Activated naive CD4-positive, alpha-beta T cell treated with anti-CD3 and anti-CD28 coated beads, Interleukin-2, amount 10 ng/mL, durations not matched to agents 7 days and 5 days (primary cell): ENCODE results near the gene COPS2.
"Not testable (repeated sequence)": the region's sequence is repeated elsewhere in the genome, so short reads cannot be mapped to it uniquely, and the experiment has no call there.

ENCODE experiments used
- CTCF ChIA-PET: fragments of 350-600 bp; sonication (Branson Sonifier 250); formaldehyde crosslinking; loops from one replicate; lab custom pipeline; 2021; ENCODE audit warnings: antibody characterized with exemption; lab: Charles Lee
- DNase-seq: peaks from one replicate; pipeline ENCODE4 v3.0.0-alpha.2; 2020
- H3K27ac Mint-ChIP-seq: one replicate; pipeline ENCODE4 v1.8.0; 2021; ENCODE audit warnings: mild to moderate bottlenecking, moderate library complexity, mixed read lengths
- H3K27me3 Mint-ChIP-seq: one replicate; pipeline ENCODE4 v1.8.0; 2021; ENCODE audit warnings: mild to moderate bottlenecking, mixed read lengths
- H3K36me3 Mint-ChIP-seq: one replicate; pipeline ENCODE4 v1.8.0; 2021; ENCODE audit warnings: mixed read lengths
- H3K4me1 Mint-ChIP-seq: one replicate; pipeline ENCODE4 v1.8.0; 2021; ENCODE audit warnings: mixed read lengths
- H3K4me3 Mint-ChIP-seq: one replicate; pipeline ENCODE4 v1.8.0; 2021; ENCODE audit warnings: mild to moderate bottlenecking, moderate library complexity, mixed read lengths
- H3K9me3 Mint-ChIP-seq: one replicate; pipeline ENCODE4 v1.8.0; 2021; ENCODE audit warnings: mixed read lengths

COPS2 gene

GRCh38 chr15:49175582-49176397 lies 20.4 kb upstream of the COPS2 start:
- H3K4me1 Mint-ChIP-seq, result peaks cover 30% of the 10 kb centered on the region
- H3K27ac Mint-ChIP-seq, H3K27me3 Mint-ChIP-seq, H3K4me3 Mint-ChIP-seq, DNase-seq, H3K9me3 Mint-ChIP-seq: not testable (repeated sequence)
- peaks cover 13% of the 10 kb centered on the region for H3K36me3 Mint-ChIP-seq
- CTCF ChIA-PET, result interaction anchor here (0.9 kb wide), 1 partner anchor 11 kb away, joined by 3 read pairs; no protein-coding TSS in a partner anchor

GRCh38 chr15:49174902-49175301 lies 19.5 kb upstream of the COPS2 start:
- H3K27me3 Mint-ChIP-seq, result no peaks in the 10 kb centered on the region
- H3K9me3 Mint-ChIP-seq, result no peaks in the 10 kb centered on the region
- H3K27ac Mint-ChIP-seq, result no peak overlapping the region

DNA sequence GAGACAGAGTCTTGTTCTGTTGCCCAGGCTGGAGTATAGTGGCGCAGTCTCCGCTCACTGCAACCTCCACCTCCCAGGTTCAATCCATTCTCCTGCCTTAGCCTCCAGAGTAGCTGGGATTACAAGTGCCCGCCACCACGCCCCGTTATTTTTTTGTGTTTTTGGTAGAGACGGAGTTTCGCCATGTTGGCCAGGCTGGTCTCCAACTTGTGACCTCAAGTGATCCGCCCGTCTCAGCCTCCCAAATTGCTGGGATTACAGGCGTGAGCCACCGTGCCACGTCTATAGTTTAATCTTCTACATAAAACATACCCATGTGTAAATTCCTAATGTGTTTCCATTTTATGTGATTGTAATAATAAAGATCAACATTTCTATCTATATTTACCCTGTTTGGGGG lies 16.4 kb upstream of the COPS2 start:
- DNase-seq, result no peak
- Mint-ChIP-seq H3K4me1 (peaks cover 45% of the 10 kb centered on the region), H3K9me3 (no peaks in the 10 kb centered on the region), H3K36me3 (peaks cover 8% of the 10 kb centered on the region), H3K27ac (no peak overlapping the region), H3K4me3 (peak overlapping the region; percentile 93), H3K27me3 (no peaks in the 10 kb centered on the region)
- CTCF ChIA-PET, result no interaction called here

More at GRCh38 chr15:49174902-49175301, 19.5 kb upstream of the COPS2 start:
- peaks cover 13% of the 10 kb centered on the region for H3K36me3 Mint-ChIP-seq
- H3K4me1 Mint-ChIP-seq, result peaks cover 38% of the 10 kb centered on the region
- no peak overlapping the region for H3K4me3 Mint-ChIP-seq
- no peak for DNase-seq
- CTCF ChIA-PET, result interaction anchor here (0.9 kb wide), 1 partner anchor 10 kb away, joined by 3 read pairs; no protein-coding TSS in a partner anchor

DNA sequence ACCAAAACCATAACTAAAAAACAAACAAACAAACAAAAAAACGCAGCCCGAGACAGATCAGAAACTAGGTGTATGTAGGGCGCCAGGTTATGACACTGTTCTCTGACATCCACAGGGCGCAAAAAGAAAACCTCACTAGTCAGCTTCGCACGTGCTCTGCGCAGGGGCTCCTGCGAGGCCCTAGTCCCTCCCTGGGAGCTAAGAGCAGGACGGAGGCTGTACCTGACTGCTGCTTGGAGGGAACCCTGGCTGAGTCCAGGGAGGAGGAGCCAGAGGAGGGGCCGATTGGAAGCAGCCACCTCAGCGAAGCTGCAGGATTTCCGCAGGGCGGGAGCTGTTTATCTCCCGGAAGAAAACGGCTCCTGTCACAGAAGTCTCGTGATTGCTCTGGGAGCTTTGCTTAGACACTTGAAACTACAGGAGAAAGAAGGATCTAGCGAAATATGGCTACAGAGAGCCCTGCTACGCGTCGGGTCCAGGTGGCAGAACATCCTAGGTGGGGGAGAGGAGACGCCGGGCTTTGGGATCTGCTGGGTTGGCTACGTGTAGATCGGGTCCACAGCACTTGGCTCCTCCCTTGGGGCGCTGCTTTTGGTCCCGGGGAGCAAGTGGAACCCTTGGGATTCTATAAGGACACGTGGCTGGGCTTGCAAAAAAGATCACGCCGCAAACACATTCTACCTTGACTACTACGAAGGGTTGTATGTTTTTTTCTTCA lies 14.6 kb upstream of the COPS2 start, which contains the start of gene GALK2:
Gene GALK2 (plus strand): TSS at position 368 of the 718 bp plus-strand sequence. CDS start 76 bp downstream, at position 444.
- no peaks in the 10 kb centered on the region for H3K27me3 Mint-ChIP-seq
- peak; percentile 91 for DNase-seq
- no peaks in the 10 kb centered on the region for H3K9me3 Mint-ChIP-seq
- peak within 1 kb of the TSS; percentile 94 for H3K27ac Mint-ChIP-seq
- peaks cover 8% of the 10 kb centered on the region for H3K36me3 Mint-ChIP-seq
- CTCF ChIA-PET, result interaction anchor here (1.1 to 1.2 kb wide), 2 partner anchors 15 to 24 kb away, joined by 4 to 5 read pairs; partner anchors contain the start of gene COPS2
- peaks cover 40% of the 10 kb centered on the region for H3K4me1 Mint-ChIP-seq
- peak within 1 kb of the TSS; percentile 93 for H3K4me3 Mint-ChIP-seq

DNA sequence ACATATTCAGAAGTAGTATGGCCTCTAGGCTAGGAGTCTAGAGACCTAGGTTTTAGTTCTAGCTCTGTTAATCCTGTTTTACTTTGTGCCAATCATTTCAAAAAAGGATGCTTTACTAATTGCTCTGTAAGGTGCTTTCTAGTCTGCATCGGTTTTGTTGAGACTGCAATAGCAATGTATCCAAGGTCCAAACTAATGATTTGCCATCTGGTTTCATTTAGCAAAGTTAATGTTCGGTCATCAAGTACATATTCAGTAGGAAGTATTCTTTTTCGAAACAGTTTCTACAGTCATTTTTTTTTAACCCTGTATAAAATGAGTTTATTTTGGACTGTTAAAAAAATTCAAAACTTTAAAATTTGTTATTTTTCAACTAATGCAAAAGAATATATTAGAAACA lies 12.6 kb upstream of the COPS2 start:
- Mint-ChIP-seq H3K9me3 (no peaks in the 10 kb centered on the region), H3K4me3 (no peak overlapping the region), H3K27me3 (no peaks in the 10 kb centered on the region), H3K4me1 (peaks cover 33% of the 10 kb centered on the region), H3K27ac (no peak overlapping the region), H3K36me3 (peaks cover 6% of the 10 kb centered on the region)
- CTCF ChIA-PET, result no interaction called here
- no peak for DNase-seq

DNA sequence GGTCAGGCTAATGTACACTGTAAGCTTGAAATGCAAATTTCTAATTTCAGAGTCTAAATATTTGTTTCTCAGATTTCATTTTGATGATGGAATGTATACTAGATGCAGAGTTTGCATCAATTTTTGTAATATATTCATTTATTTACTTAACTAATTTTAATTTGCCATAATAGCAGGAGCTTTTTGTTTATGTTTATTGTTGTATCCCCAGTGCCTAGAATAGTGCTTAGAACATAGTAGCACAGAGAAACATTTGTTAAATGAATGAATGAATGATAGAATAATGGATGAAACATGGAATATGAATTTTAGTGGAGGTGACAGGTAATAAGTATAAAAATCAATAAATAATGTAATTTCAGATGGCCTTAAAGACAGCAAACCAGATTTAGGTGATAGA lies 9.5 kb upstream of the COPS2 start:
- H3K27me3 Mint-ChIP-seq, result no peaks in the 10 kb centered on the region
- CTCF ChIA-PET, result interaction anchor here (1.0 kb wide), 1 partner anchor 10 kb away, joined by 3 read pairs; no protein-coding TSS in a partner anchor
- peaks cover 7% of the 10 kb centered on the region for H3K4me1 Mint-ChIP-seq
- no peak for DNase-seq
- no peaks in the 10 kb centered on the region for H3K9me3 Mint-ChIP-seq
- H3K4me3 Mint-ChIP-seq, result no peak overlapping the region
- no peak overlapping the region for H3K27ac Mint-ChIP-seq
- peaks cover 2% of the 10 kb centered on the region for H3K36me3 Mint-ChIP-seq

- Mint-ChIP-seq H3K36me3 (peaks cover 2% of the 10 kb centered on the region), H3K27me3 (no peaks in the 10 kb centered on the region), H3K4me1 (no peaks in the 10 kb centered on the region), H3K27ac (no peak overlapping the region), H3K9me3 (no peaks in the 10 kb centered on the region), H3K4me3 (no peak overlapping the region)
- DNase-seq, result no peak
- CTCF ChIA-PET, result no interaction called here
Measured at GRCh38 chr15:49163678-49164077, 8.3 kb upstream of the COPS2 start.

DNA sequence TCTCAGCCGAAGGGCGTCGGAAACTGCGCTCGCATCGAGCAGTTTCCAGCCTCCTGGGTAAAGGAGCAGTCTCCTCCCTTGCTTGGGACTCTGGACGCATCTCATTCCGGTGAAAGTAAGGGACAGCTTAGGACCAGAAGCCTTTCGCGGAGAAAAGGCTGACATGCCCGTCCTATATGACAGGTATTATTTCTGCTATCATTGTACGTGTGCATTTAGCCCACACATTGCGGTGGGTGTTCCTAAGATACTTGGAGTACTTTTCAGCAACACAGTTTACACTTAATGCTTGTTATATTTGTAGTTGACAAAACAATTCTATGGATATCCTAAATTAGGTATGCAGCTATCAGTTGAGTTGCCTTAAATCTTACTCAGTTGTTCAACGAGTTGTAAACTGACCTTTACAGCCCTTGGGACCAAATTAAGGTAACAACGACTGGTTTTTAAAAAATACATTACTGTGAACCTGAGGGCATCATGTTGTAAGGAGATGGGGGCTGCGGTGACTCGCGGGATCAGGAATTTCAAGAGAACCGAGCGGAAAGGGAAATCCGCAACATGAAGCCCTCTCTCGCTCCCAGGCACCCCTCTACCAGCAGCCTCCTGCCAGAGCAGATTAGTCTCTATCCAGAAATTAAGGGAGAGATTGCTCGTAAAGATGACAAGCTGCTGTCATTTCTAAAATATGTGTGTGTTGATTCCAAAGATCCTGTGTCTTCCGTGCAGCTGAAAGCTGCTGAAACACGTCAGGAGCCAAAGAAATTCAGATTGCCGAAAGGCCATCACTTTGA lies 632 bp upstream of the COPS2 start:
- Mint-ChIP-seq H3K4me3 (peak overlapping the region; percentile 100), H3K9me3 (no peaks in the 10 kb centered on the region), H3K27me3 (no peaks in the 10 kb centered on the region), H3K27ac (peak overlapping the region; percentile 99), H3K36me3 (peaks cover 4% of the 10 kb centered on the region), H3K4me1 (peaks cover 48% of the 10 kb centered on the region)
- DNase-seq, result no peak
- CTCF ChIA-PET, result interaction anchor here (0.5 to 1.1 kb wide), 3 partner anchors 10 to 874 kb away, joined by 3 to 5 read pairs (median 4); partner anchors contain the start of gene GALK2

GRCh38 chr15:49154799-49155109 lies 645 bp downstream of the COPS2 start:
- Mint-ChIP-seq H3K4me3 (peak overlapping the region; percentile 100), H3K36me3 (peaks cover 7% of the 10 kb centered on the region), H3K27me3 (no peaks in the 10 kb centered on the region), H3K4me1 (peaks cover 52% of the 10 kb centered on the region), H3K9me3 (no peaks in the 10 kb centered on the region), H3K27ac (peak overlapping the region; percentile 99)
- no peak for DNase-seq
- CTCF ChIA-PET, result no interaction called here

GRCh38 chr15:49154359-49154758 lies 1.0 kb downstream of the COPS2 start:
- Mint-ChIP-seq H3K27ac (peak overlapping the region; percentile 99), H3K9me3 (no peaks in the 10 kb centered on the region), H3K36me3 (peaks cover 7% of the 10 kb centered on the region), H3K4me3 (peak overlapping the region; percentile 100), H3K27me3 (no peaks in the 10 kb centered on the region), H3K4me1 (peaks cover 53% of the 10 kb centered on the region)
- CTCF ChIA-PET, result no interaction called here
- no peak for DNase-seq

DNA sequence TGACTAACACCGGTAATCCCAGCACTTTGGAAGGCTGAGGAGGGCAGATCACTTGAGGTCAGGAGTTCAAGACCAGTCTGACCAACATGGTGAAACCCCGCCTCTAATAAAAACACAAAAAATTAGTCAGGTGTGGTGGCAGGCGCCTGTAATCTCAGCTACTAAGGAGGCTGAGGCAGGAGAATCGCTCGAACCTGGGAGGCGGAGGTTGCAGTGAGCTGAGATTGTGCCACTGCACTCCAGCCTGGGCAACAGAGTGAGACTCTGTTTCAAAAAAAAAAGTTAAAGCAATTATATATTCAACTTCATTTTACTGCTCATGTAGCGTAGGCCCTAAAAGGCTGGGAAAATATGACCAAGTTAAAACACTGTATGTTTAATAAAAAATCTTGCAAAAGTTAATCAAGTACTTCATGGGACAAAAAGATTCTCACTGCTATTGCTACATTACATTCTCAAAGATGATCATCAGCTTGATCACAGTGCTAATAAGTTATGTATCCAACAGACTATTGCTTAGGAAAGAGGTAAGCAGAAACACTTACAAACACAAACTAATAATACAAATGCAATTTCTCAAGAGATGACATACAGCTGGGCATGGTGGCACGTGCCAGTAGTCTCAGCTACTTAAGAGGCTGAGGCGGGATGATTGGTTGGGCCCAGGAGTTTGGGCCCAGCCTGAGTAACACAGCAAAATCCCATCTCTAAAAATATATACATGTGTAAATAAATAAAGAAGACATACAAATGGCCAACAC lies 2.7 kb downstream of the COPS2 start:
- H3K27ac Mint-ChIP-seq, result no peak overlapping the region

DNA sequence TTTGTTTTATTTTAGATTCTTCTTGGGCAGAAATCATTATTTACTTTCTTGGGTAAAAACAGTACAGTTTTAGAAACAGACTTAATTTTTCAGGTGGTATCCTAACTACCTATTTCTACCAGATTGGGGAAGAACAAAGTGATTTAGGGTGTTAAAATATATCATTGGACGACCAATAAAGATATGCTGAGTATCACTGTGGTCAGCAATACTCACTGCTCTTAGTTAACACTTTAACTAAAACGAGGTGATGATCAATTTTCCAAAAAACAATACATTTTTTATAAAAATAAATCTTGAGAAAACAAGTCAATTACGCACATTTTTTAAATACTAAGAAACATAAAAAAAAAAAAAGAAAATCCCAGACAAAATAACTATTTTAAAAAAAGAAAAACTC lies 3.6 kb downstream of the COPS2 start:
- CTCF ChIA-PET, result no interaction called here
- H3K4me1 Mint-ChIP-seq, result peaks cover 57% of the 10 kb centered on the region
- no peaks in the 10 kb centered on the region for H3K9me3 Mint-ChIP-seq
- H3K36me3 Mint-ChIP-seq, result peaks cover 7% of the 10 kb centered on the region
- no peak for DNase-seq
- no peak overlapping the region for H3K27ac Mint-ChIP-seq
- no peaks in the 10 kb centered on the region for H3K27me3 Mint-ChIP-seq
- H3K4me3 Mint-ChIP-seq, result no peak overlapping the region

More for the DNA sequence above, 2.7 kb downstream of the COPS2 start:
- Mint-ChIP-seq H3K4me3 (no peak overlapping the region), H3K4me1 (peaks cover 60% of the 10 kb centered on the region), H3K9me3 (no peaks in the 10 kb centered on the region), H3K27me3 (no peaks in the 10 kb centered on the region), H3K36me3 (peaks cover 7% of the 10 kb centered on the region)
- no peak for DNase-seq
- CTCF ChIA-PET, result no interaction called here

- DNase-seq, result no peak
- CTCF ChIA-PET, result interaction anchor here (1.0 kb wide), 1 partner anchor 287 kb away, joined by 3 read pairs; no protein-coding TSS in a partner anchor
- Mint-ChIP-seq H3K36me3 (peaks cover 6% of the 10 kb centered on the region), H3K4me3 (no peak overlapping the region), H3K27ac (peak overlapping the region; percentile 35), H3K4me1 (peaks cover 36% of the 10 kb centered on the region), H3K27me3 (no peaks in the 10 kb centered on the region), H3K9me3 (no peaks in the 10 kb centered on the region)
Measured at GRCh38 chr15:49148727-49149126, 6.7 kb downstream of the COPS2 start.
